GM13977 (cell line): ENCODE data around the gene GPR158.

Source experiments
- DNase-seq: peaks from one replicate; pipeline ENCODE4 v3.0.0; 2012; ENCODE audit warnings: low spot score
- in situ Hi-C: fragments of 300-500 bp; cut with MboI; formaldehyde crosslinking; loops from one replicate; pipeline ENCODE4 v1.12.0; 2022; ENCODE audit warnings: low sequenced_read_pairs, low pct_unique_long_range_greater_than_20kb, mixed read lengths, inconsistent platforms; ENCODE audit not compliant: unreplicated experiment
- TF ChIP-seq, protein P1 (sequence below): IDR thresholded peaks from 2 replicates; pipeline ENCODE4 v1.5.1; 2012; ENCODE audit warnings: mild to moderate bottlenecking, control low read depth; ENCODE audit not compliant: insufficient read depth; ENCODE audit errors: extremely low read depth, missing control alignments

GPR158 gene

DNA sequence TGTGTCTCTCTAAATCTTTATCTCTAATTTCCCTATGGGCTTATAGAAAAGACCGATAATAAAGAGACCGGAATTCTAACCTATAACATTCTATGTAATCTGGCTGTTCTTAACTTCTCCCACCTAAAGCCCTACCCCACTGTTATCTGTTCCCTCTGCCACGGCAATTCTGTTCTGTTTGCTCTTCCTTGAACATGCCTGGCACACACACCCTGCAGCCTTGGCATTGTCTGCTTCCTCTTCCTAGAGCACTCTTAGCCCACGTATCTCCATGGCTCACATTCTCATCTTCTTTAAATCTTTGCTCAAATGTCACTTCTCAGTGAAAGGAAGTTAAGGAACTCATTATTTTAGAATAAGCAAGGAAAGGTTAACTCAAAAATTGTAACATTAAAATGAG lies 309.2 kb downstream of the GPR158 start:
- no peak for DNase-seq
- in situ Hi-C loops = no loop called here
- TF ChIP-seq, protein P1, sequence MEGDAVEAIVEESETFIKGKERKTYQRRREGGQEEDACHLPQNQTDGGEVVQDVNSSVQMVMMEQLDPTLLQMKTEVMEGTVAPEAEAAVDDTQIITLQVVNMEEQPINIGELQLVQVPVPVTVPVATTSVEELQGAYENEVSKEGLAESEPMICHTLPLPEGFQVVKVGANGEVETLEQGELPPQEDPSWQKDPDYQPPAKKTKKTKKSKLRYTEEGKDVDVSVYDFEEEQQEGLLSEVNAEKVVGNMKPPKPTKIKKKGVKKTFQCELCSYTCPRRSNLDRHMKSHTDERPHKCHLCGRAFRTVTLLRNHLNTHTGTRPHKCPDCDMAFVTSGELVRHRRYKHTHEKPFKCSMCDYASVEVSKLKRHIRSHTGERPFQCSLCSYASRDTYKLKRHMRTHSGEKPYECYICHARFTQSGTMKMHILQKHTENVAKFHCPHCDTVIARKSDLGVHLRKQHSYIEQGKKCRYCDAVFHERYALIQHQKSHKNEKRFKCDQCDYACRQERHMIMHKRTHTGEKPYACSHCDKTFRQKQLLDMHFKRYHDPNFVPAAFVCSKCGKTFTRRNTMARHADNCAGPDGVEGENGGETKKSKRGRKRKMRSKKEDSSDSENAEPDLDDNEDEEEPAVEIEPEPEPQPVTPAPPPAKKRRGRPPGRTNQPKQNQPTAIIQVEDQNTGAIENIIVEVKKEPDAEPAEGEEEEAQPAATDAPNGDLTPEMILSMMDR = no peak

DNA sequence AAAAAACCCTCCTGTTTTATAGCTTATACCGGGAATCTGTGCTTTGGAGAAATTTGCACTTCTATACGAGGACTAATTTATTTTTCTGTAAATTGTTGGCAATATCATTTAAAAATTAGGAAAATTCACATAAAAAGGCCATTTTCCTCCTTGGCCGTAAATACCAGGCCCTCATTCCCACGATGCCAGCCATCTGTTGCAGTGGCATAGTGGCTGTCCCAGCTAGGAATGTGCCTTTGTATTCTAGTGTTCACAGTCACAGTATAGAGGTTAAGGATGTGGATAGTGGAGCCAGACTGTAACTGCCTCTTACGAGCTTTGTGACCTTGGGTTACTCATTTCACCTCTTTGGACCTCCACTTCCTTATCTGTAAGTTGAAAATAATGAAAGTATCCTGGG lies 312.5 kb downstream of the GPR158 start:
- in situ Hi-C loops = no loop called here
- no peak for DNase-seq
- TF ChIP-seq, protein P1 = no peak

DNA sequence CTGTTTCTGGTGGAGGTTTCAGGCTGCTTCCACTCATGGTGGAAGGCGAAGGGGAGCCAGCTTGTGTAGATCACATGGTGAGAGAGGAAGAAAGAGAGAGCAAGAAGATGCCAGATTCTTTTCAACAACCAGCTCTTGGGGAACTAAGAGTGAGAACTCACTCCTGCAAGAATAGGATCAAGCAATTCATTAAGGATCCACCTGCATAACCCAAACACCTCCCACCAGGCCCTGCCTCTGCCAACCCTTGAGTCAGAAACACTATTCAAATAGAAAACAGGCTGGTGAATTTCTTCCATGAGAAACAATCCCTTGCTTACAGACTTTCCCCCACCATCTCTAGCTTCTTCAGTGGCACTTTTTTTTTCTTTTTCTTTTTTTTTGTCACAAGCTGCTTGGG lies 317.2 kb downstream of the GPR158 start:
- no peak for DNase-seq
- in situ Hi-C loops = no loop called here
- TF ChIP-seq, protein P1 = no peak

DNA sequence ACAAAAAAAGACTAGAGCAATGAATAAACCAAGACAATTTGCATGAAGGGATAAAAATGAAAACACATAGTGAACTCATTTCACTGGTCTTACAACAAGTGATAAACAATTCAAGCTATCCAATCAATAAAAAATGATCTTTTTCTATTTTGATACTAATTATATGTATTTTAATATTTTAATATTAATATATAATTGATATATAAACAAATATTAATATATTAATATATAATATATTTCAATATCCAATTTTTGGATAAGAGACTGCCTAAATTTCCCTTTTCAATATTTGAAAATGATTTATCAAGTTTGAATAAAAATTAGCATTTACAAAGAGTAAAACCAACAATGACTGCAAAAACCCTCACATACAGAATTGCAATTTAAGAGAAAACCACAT lies 317.9 kb downstream of the GPR158 start:
- in situ Hi-C loops = no loop called here
- no peak for DNase-seq
- TF ChIP-seq, protein P1 = no peak

DNA sequence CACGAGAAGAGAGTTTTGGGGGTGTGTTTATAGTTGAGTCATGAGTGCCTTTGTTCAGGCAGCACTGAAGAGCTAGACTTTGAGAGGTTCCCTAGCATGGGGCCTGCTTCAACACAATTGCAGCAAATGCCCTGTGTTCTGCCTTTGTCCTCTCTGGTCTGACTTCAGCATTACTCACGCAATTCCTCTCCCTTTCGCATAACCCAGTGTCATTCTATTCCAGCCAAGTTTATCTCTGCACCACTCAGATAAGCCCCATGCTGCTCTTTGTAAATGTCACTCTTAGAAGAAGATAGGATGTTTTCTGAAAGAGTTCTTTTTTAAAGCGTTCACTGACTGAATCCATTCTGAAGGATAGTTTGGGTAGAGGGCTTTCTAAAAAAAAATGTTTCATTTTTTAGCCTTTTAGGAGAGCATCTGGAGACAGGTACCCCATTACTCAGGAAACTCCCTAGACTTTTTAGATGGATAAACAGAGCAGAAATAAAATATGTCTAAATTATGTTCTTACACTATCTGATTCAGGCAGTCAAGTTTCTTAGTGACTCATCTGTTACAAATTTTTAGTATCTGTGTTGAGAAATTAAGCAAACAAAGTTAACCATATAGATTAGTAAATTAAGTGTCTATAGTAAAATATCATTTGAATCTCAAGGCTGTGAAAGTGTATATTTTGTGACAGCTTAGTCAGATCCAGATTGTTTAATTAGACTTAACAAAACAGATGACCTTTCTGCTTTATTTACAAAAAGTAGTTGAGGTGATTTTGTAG lies 318.5 kb downstream of the GPR158 start:
- no peak for DNase-seq
- in situ Hi-C loops = no loop called here
- TF ChIP-seq, protein P1 = no peak

DNA sequence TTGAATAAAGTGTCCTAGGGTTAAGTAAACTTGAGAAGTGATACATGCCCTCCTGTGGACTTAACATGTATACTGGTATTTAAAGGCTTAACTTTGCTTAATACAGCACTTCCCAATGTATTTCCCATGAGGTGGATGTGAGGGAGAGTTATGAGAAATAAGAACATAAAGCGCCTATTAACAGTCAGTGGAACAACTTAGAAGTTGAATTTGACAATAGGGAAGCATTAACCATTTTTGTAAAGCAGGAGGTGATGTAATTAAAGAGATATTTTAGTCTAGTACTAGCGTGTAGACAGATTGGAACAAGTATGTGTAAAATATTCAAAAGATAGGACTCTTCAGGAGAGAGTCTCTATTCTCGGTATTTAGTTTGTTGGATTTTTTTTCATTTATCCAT lies 322.4 kb downstream of the GPR158 start:
- in situ Hi-C loops = no loop called here
- TF ChIP-seq, protein P1 = no peak
- no peak for DNase-seq
